Neutrophil (primary cell): ENCODE measurements around the gene APBB1IP.

Experiments used
- H3K27ac ChIP-seq: fragments of 200-600 bp; sonication (generic); 2 replicates; pipeline ENCODE4 v1.5.1; 2016; ENCODE audit warnings: mild to moderate bottlenecking, moderate library complexity
- H3K27me3 ChIP-seq: fragments of 200-600 bp; sonication (generic); 2 replicates; pipeline ENCODE4 v1.6.0; 2016; ENCODE audit warnings: mild to moderate bottlenecking
- H3K36me3 ChIP-seq: fragments of 200-600 bp; sonication (generic); 2 replicates; pipeline ENCODE4 v1.5.1; 2017
- H3K4me1 ChIP-seq, 2 experiments: fragments of 200-600 bp in 1 of 2; sonication (generic) in 1 of 2; 1 replicate in 1 of 2; 2 replicates in 1 of 2; pipeline versions ENCODE4 v1.5.1 to v1.6.1; 2013 to 2016; ENCODE audit warnings: low read depth in 1 of 2, low read length in 1 of 2, mild to moderate bottlenecking in 1 of 2, moderate library complexity in 1 of 2; ENCODE audit not compliant: control insufficient read depth in 1 of 2, insufficient read depth in 1 of 2
- H3K4me3 ChIP-seq, 2 experiments: fragments of 200-600 bp in 1 of 2; sonication (generic) in 1 of 2; 1 replicate in 1 of 2; 2 replicates in 1 of 2; pipeline ENCODE4 v1.5.1; 2013 to 2016; ENCODE audit warnings: low read depth in 1 of 2, low read length in 1 of 2, mild to moderate bottlenecking in 1 of 2, moderate library complexity in 1 of 2
- H3K9me3 ChIP-seq: fragments of 200-600 bp; sonication (generic); 2 replicates; pipeline ENCODE4 v1.5.1; 2016
- CTCF ChIP-seq: fragments of 200-600 bp; sonication (generic); IDR thresholded peaks from 2 replicates; pipeline ENCODE4 v1.5.1; 2016; ENCODE audit warnings: antibody characterized with exemption

Gene APBB1IP

GRCh38 chr10:26544932-26545331 lies 106.8 kb downstream of the APBB1IP start:
- Histone ChIP-seq H3K27ac (peak overlapping the region; percentile 49), H3K36me3 (peaks cover 62% of the 10 kb centered on the region)

GRCh38 chr10:26550774-26551526 lies 112.8 kb downstream of the APBB1IP start:
- no peaks in the 10 kb centered on the region for H3K9me3 ChIP-seq
- TF ChIP-seq CTCF, result no peak
- no peak overlapping the region for H3K4me3 ChIP-seq
- peaks cover 57% of the 10 kb centered on the region for H3K36me3 ChIP-seq
- no peaks in the 10 kb centered on the region for H3K27me3 ChIP-seq
- H3K27ac ChIP-seq, result no peak overlapping the region
- H3K4me1 ChIP-seq, result peaks cover 14 to 25% of the 10 kb centered on the region in 2 experiments

More at GRCh38 chr10:26544932-26545331, 106.8 kb downstream of the APBB1IP start:
- Histone ChIP-seq H3K27me3 (no peaks in the 10 kb centered on the region), H3K9me3 (no peaks in the 10 kb centered on the region), H3K4me3 (no peak overlapping the region), H3K4me1 (no peaks in the 10 kb centered on the region)
- TF ChIP-seq CTCF, result no peak

GRCh38 chr10:26554246-26554645 lies 116.1 kb downstream of the APBB1IP start:
- Histone ChIP-seq H3K27me3 (no peaks in the 10 kb centered on the region), H3K9me3 (no peaks in the 10 kb centered on the region), H3K36me3 (peaks cover 66% of the 10 kb centered on the region), H3K4me1 (peaks cover 28 to 44% of the 10 kb centered on the region in 2 experiments), H3K27ac (peak overlapping the region; percentile 87), H3K4me3 (no peak overlapping the region)
- TF ChIP-seq CTCF, result no peak

GRCh38 chr10:26555719-26556368 lies 117.7 kb downstream of the APBB1IP start:
- peak overlapping the region; percentile 24 to 44 for H3K4me3 ChIP-seq
- H3K4me1 ChIP-seq, result peaks cover 28 to 44% of the 10 kb centered on the region in 2 experiments
- no peaks in the 10 kb centered on the region for H3K9me3 ChIP-seq
- no peaks in the 10 kb centered on the region for H3K27me3 ChIP-seq
- no peak for TF ChIP-seq CTCF
- H3K36me3 ChIP-seq, result peaks cover 74% of the 10 kb centered on the region
- H3K27ac ChIP-seq, result peak overlapping the region; percentile 87

- H3K27me3 ChIP-seq, result no peaks in the 10 kb centered on the region
- H3K9me3 ChIP-seq, result no peaks in the 10 kb centered on the region
- peak overlapping the region; percentile 87 for H3K27ac ChIP-seq
- peak; percentile 20 for TF ChIP-seq CTCF
- peaks cover 28 to 44% of the 10 kb centered on the region in 2 experiments for H3K4me1 ChIP-seq
- H3K36me3 ChIP-seq, result peaks cover 74% of the 10 kb centered on the region
- H3K4me3 ChIP-seq, result no peak overlapping the region
Observed at GRCh38 chr10:26556748-26557640, 118.9 kb downstream of the APBB1IP start.
